Esophagus squamous epithelium (tissue), 4 donors: Measurements from ENCODE around the gene SOX12.

ENCODE experiments used
- POLR2A ChIP-seq, 4 donors: fragments of 450-650 bp; IDR thresholded peaks; one replicate each; pipeline ENCODE4 v1.6.1; 2017; ENCODE audit warnings: antibody characterized with exemption in 4 of 4, mild to moderate bottlenecking in 4 of 4, moderate library complexity in 3 of 4
- TF ChIP-seq, protein P1 (sequence below), 6 experiments: fragments of 450-650 bp in 4 of 6; fragments of 200-600 bp in 2 of 6; sonication (generic) in 2 of 6; IDR thresholded peaks; one replicate each; pipeline ENCODE4 v1.5.1; 2016 to 2019; ENCODE audit warnings: antibody characterized with exemption in 6 of 6, mild to moderate bottlenecking in 4 of 6, moderate library complexity in 4 of 6

DNA sequence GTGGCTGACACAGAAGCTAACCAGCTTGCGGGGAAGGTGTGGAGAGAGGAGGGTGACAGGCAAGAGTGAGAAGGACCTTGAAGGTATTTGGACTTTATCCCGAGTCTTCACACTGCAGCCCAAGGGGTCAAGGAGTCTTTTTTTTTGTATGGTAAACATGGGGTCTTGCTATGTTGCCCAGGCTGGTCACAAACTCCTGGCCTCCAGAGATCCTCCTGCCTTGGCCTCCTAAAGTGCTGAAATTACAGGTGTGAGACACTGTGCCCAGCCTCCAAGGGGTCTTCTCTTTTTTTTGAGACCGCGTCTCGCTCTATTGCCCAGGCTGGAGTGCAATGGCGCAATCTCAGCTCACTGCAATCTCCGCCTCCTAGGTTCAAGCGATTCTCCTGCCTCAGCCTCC, 9.2 kb downstream of the SOX12 start:
- TF ChIP-seq, protein P1, sequence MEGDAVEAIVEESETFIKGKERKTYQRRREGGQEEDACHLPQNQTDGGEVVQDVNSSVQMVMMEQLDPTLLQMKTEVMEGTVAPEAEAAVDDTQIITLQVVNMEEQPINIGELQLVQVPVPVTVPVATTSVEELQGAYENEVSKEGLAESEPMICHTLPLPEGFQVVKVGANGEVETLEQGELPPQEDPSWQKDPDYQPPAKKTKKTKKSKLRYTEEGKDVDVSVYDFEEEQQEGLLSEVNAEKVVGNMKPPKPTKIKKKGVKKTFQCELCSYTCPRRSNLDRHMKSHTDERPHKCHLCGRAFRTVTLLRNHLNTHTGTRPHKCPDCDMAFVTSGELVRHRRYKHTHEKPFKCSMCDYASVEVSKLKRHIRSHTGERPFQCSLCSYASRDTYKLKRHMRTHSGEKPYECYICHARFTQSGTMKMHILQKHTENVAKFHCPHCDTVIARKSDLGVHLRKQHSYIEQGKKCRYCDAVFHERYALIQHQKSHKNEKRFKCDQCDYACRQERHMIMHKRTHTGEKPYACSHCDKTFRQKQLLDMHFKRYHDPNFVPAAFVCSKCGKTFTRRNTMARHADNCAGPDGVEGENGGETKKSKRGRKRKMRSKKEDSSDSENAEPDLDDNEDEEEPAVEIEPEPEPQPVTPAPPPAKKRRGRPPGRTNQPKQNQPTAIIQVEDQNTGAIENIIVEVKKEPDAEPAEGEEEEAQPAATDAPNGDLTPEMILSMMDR (IDR thresholded peaks at IDR 0.05), result no peak
- TF ChIP-seq POLR2A (IDR thresholded peaks at IDR 0.05), result no peak
